Osteocyte (in vitro differentiated cells): ENCODE results near the gene DDX49. TPM values are rescaled to one million over a fixed set of nuclear protein-coding genes. Genes with fewer than 3 reads are reported as not detected.

ENCODE experiments used
- DNase-seq: peaks from one replicate; pipeline ENCODE4 v3.0.0; 2021; ENCODE audit warnings: mixed read lengths; ENCODE audit not compliant: unreplicated experiment; ENCODE audit errors: extremely low spot score
- H3K27ac Mint-ChIP-seq: one replicate; pipeline ENCODE4 v1.8.0; 2021; ENCODE audit warnings: mild to moderate bottlenecking, mixed read lengths; ENCODE audit not compliant: unreplicated experiment
- H3K27me3 Mint-ChIP-seq: one replicate; pipeline ENCODE4 v1.8.0; 2021; ENCODE audit warnings: mixed read lengths; ENCODE audit not compliant: unreplicated experiment
- H3K36me3 Mint-ChIP-seq: one replicate; pipeline ENCODE4 v1.8.0; 2021; ENCODE audit warnings: mixed read lengths; ENCODE audit not compliant: unreplicated experiment
- H3K4me1 Mint-ChIP-seq: one replicate; pipeline ENCODE4 v1.8.0; 2021; ENCODE audit warnings: mixed read lengths; ENCODE audit not compliant: unreplicated experiment
- H3K4me3 Mint-ChIP-seq: one replicate; pipeline ENCODE4 v1.8.0; 2021; ENCODE audit warnings: mild to moderate bottlenecking, moderate library complexity, mixed read lengths; ENCODE audit not compliant: unreplicated experiment
- H3K9me3 Mint-ChIP-seq: one replicate; pipeline ENCODE4 v1.8.0; 2021; ENCODE audit warnings: mixed read lengths; ENCODE audit not compliant: unreplicated experiment
- total RNA-seq: library from RNA; stranded (reverse); gene quantifications from 2 replicates; pipeline ENCODE4 v1.2.1, GENCODE V29; 2021
- TF ChIP-seq, protein P1 (sequence below): fragments of 200-600 bp; sonication (generic); IDR thresholded peaks from 2 replicates; pipeline ENCODE4 v1.5.0; 2021; ENCODE audit warnings: antibody characterized with exemption, mild to moderate bottlenecking, moderate library complexity

DDX49 gene
- total RNA-seq, 1 donor from 2014 or later = 59.7 TPM

DNA sequence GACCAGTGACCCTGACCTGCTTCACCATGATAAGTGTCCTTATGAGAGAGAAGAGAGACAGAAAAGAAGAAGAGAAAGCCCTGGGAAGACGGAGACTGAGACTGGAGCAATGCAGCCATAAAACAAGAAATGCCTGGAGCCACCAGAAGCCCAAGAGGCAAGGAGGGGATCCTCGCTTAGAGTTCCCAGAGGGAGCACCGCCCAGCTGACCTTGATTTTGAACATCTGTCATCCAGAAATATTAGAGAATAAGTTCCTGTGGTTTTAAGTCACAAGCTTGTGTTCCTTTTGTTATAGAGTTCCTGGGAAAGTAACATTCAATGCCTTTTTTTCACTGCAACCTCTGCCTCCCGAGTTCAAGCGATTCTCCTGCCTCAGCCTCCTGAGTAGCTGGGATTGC, 43.8 kb upstream of the DDX49 start:
- DNase-seq = no peak
- H3K4me1 Mint-ChIP-seq = peaks cover 11% of the 10 kb centered on the region
- no peak overlapping the region for H3K27ac Mint-ChIP-seq
- H3K27me3 Mint-ChIP-seq = no peaks in the 10 kb centered on the region
- H3K4me3 Mint-ChIP-seq = no peak overlapping the region
- TF ChIP-seq, protein P1, sequence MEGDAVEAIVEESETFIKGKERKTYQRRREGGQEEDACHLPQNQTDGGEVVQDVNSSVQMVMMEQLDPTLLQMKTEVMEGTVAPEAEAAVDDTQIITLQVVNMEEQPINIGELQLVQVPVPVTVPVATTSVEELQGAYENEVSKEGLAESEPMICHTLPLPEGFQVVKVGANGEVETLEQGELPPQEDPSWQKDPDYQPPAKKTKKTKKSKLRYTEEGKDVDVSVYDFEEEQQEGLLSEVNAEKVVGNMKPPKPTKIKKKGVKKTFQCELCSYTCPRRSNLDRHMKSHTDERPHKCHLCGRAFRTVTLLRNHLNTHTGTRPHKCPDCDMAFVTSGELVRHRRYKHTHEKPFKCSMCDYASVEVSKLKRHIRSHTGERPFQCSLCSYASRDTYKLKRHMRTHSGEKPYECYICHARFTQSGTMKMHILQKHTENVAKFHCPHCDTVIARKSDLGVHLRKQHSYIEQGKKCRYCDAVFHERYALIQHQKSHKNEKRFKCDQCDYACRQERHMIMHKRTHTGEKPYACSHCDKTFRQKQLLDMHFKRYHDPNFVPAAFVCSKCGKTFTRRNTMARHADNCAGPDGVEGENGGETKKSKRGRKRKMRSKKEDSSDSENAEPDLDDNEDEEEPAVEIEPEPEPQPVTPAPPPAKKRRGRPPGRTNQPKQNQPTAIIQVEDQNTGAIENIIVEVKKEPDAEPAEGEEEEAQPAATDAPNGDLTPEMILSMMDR = no peak
- H3K9me3 Mint-ChIP-seq = peaks cover 6% of the 10 kb centered on the region
- H3K36me3 Mint-ChIP-seq = peaks cover 38% of the 10 kb centered on the region

DNA sequence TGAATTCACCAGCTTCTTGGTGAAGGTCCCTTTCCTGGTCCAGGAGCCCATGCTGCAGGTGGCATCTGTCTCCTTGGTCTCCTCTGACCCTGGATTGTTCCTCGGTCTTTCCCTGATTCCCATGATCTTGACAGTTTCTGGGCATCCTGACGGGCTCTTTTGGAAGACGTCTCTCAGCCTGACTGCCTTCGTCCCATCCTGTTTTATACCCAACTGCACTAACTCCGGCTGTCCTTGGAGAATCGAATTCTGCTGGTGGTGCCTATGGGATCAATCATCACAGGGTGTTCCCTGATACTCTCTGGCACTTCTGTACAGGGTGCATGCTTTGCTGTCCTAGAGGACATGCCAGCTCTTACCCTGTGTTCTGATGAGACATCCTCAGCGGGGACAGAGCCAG, 42.6 kb upstream of the DDX49 start:
- no peak for DNase-seq
- TF ChIP-seq, protein P1 = no peak
- Mint-ChIP-seq H3K27ac (no peak overlapping the region), H3K36me3 (peaks cover 33% of the 10 kb centered on the region), H3K4me3 (no peak overlapping the region), H3K9me3 (peaks cover 6% of the 10 kb centered on the region), H3K27me3 (no peaks in the 10 kb centered on the region), H3K4me1 (peaks cover 7% of the 10 kb centered on the region)

DNA sequence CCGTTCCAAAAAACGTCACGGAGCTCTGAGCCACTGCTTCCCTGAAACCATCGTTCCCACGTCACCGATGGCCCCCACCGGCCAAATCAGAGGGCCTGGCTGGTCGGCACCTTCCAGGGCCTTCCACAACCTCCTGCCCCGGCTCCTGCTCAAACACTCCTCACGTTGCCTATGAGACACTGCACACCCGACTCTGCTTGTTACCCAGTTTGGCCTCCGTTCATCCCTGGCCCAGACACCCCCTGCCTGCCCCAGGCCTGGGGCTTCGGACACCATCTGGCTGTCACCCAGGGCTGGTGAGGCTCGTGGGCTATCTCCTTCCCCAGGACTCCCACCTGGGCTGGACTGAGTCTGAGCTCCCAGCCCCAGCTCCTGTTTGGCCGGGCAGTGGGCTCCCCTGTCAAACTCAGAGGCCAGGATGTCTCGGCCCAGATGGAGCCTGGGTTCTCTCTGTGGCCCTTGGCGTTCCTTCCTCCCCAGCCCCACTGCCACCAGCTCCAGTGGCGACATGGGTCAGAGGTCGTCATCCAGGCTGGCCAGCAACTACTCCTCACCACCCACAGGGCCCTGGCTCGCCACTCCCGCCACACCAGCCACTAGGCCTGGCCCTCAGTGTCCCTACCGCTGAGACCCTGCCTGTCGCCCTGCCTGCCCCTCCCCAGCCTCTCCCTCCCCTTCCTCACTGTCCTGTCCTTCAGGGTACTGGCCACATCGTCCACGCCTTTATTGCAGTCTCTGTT, 41.3 kb upstream of the DDX49 start:
- no peak overlapping the region for H3K4me3 Mint-ChIP-seq
- DNase-seq = no peak
- H3K36me3 Mint-ChIP-seq = peaks cover 28% of the 10 kb centered on the region
- no peak overlapping the region for H3K27ac Mint-ChIP-seq
- H3K9me3 Mint-ChIP-seq = peaks cover 6% of the 10 kb centered on the region
- TF ChIP-seq, protein P1 = no peak
- no peaks in the 10 kb centered on the region for H3K27me3 Mint-ChIP-seq
- peaks cover 4% of the 10 kb centered on the region for H3K4me1 Mint-ChIP-seq

DNA sequence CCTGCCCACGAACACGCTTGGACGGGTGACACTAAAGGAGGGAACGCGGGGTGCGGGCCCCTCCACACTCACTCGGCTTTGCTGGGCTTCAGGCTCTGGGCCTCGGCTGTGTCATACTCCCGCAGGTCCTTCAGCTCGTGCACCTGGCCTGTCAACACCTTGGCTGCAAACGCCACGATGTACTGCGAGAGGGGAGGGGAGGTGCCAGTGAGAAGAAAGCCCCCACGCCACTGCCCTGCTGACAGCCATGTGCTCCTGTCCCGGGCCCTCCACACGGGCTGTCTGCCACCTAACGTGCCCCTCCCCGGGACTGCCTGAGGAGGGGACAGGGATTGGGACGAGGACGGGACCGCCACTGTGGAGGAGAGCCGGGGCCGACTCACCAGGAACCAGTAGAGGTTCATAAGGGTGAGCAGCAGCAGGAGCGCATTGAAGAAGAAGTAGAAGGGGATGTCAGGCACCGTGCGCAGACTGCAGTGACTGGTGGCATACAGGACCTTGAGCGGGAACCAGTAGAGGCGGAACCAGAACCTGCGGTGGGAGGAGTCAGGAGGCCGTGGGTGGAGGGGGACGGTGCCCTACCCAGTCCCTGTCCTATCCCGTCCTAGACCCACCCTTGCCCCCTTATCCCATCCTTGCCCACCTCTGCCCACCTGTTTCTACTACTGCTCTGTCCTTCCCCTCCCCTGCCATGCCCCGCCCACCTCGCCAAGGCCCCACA, 40.5 kb upstream of the DDX49 start:
- H3K27ac Mint-ChIP-seq = no peak overlapping the region
- H3K9me3 Mint-ChIP-seq = peaks cover 6% of the 10 kb centered on the region
- H3K4me1 Mint-ChIP-seq = peaks cover 4% of the 10 kb centered on the region
- H3K27me3 Mint-ChIP-seq = no peaks in the 10 kb centered on the region
- no peak for DNase-seq
- peaks cover 27% of the 10 kb centered on the region for H3K36me3 Mint-ChIP-seq
- no peak overlapping the region for H3K4me3 Mint-ChIP-seq
- TF ChIP-seq, protein P1 = no peak

DNA sequence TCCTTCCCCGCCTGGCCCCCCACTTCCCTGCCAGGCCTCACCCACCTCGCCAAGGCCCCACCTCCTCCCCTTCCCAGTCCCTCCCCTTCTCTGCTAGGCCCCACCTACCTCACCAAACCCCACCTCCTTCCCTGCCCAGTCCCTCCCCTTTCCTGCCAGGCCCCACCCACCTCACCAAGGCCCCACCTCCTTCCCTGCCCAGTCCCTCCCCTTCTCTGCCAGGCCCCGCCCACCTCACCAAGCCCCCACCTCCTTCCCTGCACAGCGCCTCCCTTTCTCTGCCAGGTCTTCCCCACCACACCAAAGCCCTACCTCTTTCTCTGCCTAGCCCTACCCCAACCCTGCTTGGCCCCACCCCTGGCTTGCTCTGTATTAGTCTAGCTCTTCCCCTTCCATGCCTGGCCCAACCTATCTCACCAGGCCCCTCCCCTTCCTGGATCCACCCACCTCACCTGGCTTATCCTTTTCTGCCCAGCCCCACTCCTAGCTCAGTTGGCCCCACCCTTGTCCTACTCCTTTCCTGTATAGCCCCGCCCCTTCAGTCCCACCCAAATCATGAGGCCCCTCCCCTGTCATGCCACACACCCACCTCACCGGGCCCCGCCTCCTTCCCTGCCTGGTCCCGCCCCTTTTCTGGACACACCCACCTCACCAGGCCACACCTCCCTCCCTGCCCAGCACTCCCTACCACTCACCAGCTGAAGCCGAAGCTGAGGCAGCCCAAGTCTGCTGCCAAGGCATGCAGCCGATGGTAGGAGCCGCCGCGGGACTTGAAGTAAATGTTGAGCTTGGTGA, 39.7 kb upstream of the DDX49 start:
- Mint-ChIP-seq H3K9me3 (peaks cover 6% of the 10 kb centered on the region), H3K27me3 (no peaks in the 10 kb centered on the region), H3K4me3 (no peak overlapping the region), H3K36me3 (peaks cover 21% of the 10 kb centered on the region), H3K4me1 (peaks cover 4% of the 10 kb centered on the region), H3K27ac (no peak overlapping the region)
- no peak for DNase-seq
- TF ChIP-seq, protein P1 = no peak
